GM21447 (cell line): ENCODE measurements around the gene CBY2.
"Not testable (repeated sequence)": the region's sequence is repeated elsewhere in the genome, so short reads cannot be mapped to it uniquely, and the experiment has no call there.

Experiments used
- ATAC-seq: cut with Tn5 transposase; IDR thresholded peaks from one replicate; pipeline ENCODE4 v1.9.1; 2021; ENCODE audit not compliant: unreplicated experiment

The CBY2 gene

DNA sequence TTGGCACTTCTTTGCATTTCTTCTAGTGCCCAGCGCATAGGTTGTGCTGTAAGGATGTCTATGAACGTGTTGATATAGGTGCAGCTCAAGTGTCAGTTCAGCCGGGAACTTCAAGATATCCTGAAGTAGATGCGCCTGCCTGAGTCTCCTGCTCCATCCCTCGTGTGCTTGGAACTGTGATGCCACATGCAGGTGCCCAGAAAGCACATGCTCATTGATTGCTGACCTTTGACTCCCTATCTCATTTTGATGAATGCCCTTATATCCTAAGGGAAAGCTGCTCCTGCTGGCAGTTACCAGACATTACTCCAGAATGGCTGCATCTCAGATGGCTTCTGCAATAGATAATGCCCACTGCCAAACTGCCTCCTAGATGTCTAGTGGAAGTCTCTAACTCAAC, 40.9 kb downstream of the CBY2 start:
- ATAC-seq: no peak

DNA sequence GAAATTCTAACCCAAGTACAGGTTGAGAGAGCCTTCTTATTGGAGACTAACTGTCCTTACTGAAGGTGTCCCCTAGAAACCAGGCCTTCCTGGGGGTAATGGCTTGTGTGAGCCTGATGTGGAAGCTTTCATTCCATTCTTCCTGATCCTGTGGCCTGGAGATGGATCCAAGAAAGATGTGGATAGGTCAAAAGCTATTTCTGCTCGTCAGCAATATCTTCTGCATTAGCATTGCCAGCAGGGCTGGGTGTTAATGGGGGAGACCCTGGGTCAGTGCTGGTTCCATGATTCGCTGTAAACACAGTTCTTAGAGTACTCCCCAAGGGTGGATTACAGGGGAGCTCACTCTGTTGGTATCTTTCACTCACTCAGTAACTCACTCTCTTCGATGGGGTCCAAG, 42.9 kb downstream of the CBY2 start:
- ATAC-seq: no peak

DNA sequence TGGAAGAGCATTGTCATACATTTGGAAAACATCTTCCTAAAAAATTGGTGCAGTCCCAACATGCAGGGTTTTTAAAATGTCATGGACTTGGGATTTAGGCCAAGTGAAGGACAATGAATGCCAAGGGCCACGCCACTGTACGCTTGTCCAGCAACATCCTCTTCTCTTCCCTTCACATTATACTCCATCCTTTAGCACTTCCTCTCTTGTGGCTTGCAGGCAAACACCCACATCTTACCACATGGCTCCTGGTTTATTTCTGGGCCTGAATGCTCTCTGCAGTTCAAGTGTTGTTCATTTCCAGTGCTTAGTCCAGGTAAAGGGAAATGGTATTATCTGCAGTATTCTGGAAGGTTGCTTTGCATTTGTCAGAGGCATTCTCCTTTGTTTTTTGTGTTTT, 45.0 kb downstream of the CBY2 start:
- ATAC-seq: no peak

DNA sequence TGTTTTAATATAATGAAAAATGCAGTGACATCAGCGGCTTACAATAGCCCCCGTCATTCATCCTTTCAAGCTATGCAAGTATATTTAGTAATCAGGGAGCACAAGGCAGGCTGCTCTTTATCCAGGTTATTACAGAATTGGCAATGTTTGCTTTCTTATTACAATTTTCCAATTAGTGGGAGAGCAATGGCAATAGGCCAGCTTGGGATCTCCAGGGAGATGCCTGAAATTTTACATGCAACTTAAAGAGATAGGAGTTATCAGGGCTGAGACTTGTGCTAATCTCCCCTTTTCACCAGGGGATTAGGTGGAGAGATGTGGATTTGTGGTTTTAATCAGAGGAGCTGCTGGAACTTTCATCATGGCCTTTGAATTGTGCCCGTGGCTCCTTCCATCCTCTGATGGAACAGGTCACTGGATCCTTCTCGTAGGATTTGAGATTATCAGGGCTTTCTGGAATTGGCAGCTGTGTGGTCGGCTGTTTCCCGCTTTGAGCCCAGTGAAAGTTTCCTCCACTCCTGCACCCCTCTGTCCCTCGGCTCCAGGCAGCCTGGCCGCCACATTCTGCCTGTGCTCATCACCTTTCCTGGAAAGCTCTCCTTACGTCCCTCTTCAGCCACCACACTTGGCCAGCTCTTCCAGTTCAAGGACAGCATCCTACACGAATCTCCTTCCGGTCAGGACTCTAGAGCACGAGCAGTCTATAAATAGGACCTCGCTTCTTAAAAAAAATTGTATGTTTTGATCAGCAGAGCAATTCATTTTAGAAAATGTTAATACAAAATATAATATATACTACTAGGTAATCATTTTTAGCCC, 47.0 kb downstream of the CBY2 start:
- no peak for ATAC-seq

DNA sequence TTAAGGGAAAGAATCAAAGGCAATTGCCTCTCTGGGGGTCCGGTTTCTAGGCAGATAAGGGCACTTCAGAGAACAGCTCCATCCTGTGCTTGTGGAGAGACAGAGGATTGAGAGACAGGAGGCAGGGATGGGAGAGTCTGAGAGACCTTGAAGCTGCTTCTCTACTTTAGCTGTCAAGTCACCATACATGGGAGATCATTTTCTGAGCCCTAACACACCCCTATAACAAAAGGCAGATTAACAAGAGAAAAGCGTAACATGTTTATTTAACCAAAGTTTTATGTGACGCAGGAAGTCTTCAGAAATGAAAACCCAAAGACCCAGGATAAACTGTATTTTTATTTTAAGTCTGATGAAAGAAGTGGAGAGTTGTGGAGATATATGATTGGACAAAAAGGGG, 48.4 kb downstream of the CBY2 start:
- no peak for ATAC-seq

- no peak for ATAC-seq
These were observed 49.8 kb downstream of the CBY2 start for GRCh38 chr13:45751885-45752284.

- ATAC-seq: no peak
These were observed 50.4 kb downstream of the CBY2 start for GRCh38 chr13:45752510-45752909.

- not testable (repeated sequence) for ATAC-seq
These were observed 54.4 kb downstream of the CBY2 start for GRCh38 chr13:45756498-45756897.

- ATAC-seq: not testable (repeated sequence)
These were observed 55.5 kb downstream of the CBY2 start for GRCh38 chr13:45757589-45757988.

DNA sequence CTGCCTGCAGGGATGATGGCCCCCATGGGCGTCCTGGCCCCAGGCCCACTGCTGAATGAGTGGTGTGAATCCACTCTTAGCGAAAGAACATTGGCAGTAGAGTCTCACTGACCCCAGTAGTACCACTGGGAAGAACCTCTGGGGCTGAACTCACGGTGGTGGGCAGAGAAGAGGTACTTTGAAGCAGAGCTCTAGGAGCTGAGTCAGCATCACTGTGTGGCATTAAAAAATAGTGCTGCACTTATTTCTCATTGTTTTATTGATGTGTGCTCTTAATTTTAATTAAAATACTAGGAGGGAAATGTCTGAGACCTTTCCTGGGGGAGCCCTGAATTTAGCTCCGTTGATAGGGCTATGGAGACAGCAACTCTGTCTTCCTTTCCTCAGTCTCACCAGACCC, 61.3 kb downstream of the CBY2 start:
- ATAC-seq: no peak
